GM19438 (cell line): Measurements from ENCODE around the gene KCNMB1.
"Not testable (repeated sequence)": the region's sequence is repeated elsewhere in the genome, so short reads cannot be mapped to it uniquely, and the experiment has no call there.

Experiments used
- ATAC-seq: cut with Tn5 transposase; IDR thresholded peaks from one replicate; pipeline ENCODE4 v1.9.1; 2021; ENCODE audit warnings: low read depth; ENCODE audit not compliant: unreplicated experiment

The KCNMB1 gene

GRCh38 chr5:170380361-170380951 lies 8.7 kb downstream of the KCNMB1 start:
- ATAC-seq, result no peak

GRCh38 chr5:170378740-170379139 lies 10.4 kb downstream of the KCNMB1 start:
- no peak for ATAC-seq

- no peak for ATAC-seq
Observed at GRCh38 chr5:170377027-170377426, 12.1 kb downstream of the KCNMB1 start.

- not testable (repeated sequence) for ATAC-seq
Observed at GRCh38 chr5:170376526-170376925, 12.6 kb downstream of the KCNMB1 start.

- ATAC-seq, result no peak
Observed at GRCh38 chr5:170375283-170375682, 13.9 kb downstream of the KCNMB1 start.

GRCh38 chr5:170372971-170373370 lies 16.2 kb downstream of the KCNMB1 start:
- ATAC-seq, result no peak

GRCh38 chr5:170368586-170368985 lies 20.6 kb downstream of the KCNMB1 start:
- no peak for ATAC-seq

GRCh38 chr5:170366276-170366675 lies 22.9 kb downstream of the KCNMB1 start:
- no peak for ATAC-seq

- no peak for ATAC-seq
Observed at GRCh38 chr5:170365831-170366230, 23.3 kb downstream of the KCNMB1 start.

GRCh38 chr5:170365011-170365410 lies 24.2 kb downstream of the KCNMB1 start:
- ATAC-seq, result no peak

- ATAC-seq, result no peak
Observed at GRCh38 chr5:170363671-170364070, 25.5 kb downstream of the KCNMB1 start.

GRCh38 chr5:170362656-170363055 lies 26.5 kb downstream of the KCNMB1 start:
- ATAC-seq, result no peak

GRCh38 chr5:170362102-170362501 lies 27.1 kb downstream of the KCNMB1 start:
- ATAC-seq, result no peak

- no peak for ATAC-seq
Observed at GRCh38 chr5:170361616-170362015, 27.6 kb downstream of the KCNMB1 start.

GRCh38 chr5:170361116-170361515 lies 28.1 kb downstream of the KCNMB1 start:
- ATAC-seq, result no peak

GRCh38 chr5:170360709-170361108 lies 28.5 kb downstream of the KCNMB1 start:
- ATAC-seq, result no peak

GRCh38 chr5:170357955-170358444 lies 31.2 kb downstream of the KCNMB1 start:
- ATAC-seq, result no peak

- ATAC-seq, result no peak
Observed at GRCh38 chr5:170355601-170356098, 33.5 kb downstream of the KCNMB1 start.

- ATAC-seq, result no peak
Observed at GRCh38 chr5:170353961-170354360, 35.2 kb downstream of the KCNMB1 start.

- no peak for ATAC-seq
Observed at GRCh38 chr5:170353011-170353761, 36.0 kb downstream of the KCNMB1 start.

GRCh38 chr5:170348137-170348633 lies 41.0 kb downstream of the KCNMB1 start:
- ATAC-seq, result no peak
